ENCODE measurements around the gene TGFBR3L.

- no peak for TF ChIP-seq CTCF (conservative IDR thresholded peaks at IDR 0.05)
- no peak for TF ChIP-seq ZFX (IDR thresholded peaks at IDR 0.05)
These were observed 978 bp upstream of the TGFBR3L start for GRCh38 chr19:7913652-7914051.

Data from C4-2B (cell line).